ENCODE data around the gene TMIE.

The TMIE gene

DNA sequence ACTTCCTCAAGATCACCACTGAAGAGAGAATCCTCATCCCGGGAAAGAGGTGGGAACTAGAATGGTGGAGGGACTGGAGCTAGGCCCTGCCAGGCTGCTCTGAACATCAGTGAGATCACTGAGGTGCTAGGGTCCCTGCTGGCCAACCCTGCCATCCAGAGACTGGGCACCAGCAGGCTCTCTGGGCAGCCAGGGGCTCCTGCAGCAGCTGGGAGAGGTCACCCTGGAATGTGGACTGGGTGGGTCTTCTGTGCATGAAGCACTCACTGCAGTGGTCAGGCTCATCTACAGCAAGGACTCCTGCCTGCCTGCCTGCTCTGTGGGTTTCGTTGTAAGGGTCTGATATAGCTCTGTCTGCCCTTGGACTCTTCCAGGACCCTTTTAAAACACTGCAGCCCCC lies 32.6 kb upstream of the TMIE start:
- in situ Hi-C loops (cut with MboI; ENCODE audit: low sequenced_read_pairs), result no loop called here

DNA sequence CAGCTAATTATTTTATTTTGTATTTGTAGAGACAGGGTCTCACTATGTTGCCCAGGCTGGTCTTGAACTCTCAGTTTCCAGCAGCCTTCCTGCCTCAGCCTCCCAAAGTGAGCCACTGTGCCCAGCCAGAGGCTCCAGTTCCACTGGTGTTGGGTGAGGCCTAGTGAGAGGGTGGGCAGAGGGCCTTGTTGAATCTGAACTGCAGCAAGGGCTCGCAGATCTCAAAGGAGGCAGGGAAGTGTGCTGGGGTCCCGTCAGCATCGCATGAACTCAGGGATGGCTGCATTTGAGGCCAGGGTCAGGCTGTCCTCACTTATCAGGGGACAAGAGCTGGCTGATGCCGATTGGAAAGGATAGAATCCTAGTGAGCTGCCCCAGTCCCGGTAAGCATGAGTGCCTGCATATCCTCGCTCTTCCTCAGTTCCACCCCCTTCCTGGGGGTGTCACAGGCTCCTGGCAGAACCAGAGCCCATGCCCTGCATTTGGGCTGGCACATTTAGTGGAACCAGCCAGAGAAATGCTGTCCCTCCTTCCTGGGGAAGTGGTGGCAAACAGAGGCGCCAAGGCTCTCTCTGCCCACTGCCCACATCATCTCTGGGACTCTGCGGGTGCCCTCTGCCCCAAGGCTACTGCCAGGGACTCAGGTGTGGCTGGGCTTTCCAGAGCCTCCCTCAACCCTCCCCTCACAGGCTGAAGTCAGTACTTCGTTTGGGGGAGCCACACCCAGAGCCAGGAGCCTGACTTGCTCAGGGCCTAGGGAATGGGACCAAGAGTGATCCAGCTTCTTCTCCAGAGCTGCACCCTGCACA lies 31.8 kb upstream of the TMIE start:
- in situ Hi-C loops (cut with MboI; ENCODE audit: low sequenced_read_pairs), result no loop called here

DNA sequence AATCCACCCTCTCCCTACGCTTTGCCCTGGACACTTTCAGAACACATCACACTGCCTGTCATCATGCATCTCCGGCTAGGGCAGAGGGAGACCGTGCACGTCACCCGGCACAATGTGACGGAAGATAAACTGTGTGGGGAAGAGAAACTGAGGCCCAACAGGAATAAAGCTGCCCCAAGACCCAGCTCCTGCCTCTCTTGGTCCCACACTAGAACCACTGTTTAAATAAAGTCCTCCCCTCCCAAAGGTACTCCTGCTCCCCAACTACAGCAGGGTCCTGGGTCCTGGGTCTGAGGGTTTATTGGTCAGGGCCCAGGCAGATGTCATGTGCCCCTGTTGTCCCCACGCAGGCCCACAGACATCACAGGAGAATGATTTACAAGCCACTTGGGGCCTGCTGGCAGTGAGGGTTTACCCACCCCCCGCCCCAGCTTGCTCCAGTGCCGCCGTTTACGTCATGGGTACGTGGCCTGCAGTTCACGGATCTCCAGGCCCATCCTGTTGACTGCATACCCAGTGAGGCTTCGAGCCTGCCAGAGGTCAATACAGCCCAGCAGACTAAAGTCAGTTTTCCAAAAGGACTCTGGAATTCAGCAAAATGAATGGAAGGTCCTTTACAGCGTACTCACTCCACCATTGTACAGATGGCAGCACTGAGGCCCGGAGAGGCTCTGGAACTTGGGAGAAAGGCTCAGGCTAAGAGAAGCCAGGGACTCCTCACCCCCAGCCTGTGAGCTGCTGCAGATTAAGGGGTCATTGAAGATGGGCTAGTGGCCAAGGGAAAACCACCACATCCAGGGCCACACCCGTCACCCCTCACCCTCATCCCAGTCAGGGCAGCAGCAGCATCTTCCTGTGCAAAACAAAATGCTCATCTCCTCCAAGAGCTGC lies 30.9 kb upstream of the TMIE start:
- in situ Hi-C loops (cut with MboI; ENCODE audit: low sequenced_read_pairs), result no loop called here

GRCh38 chr3:46670891-46671427 lies 30.2 kb upstream of the TMIE start:
- in situ Hi-C loops (cut with MboI; ENCODE audit: low sequenced_read_pairs), result no loop called here

DNA sequence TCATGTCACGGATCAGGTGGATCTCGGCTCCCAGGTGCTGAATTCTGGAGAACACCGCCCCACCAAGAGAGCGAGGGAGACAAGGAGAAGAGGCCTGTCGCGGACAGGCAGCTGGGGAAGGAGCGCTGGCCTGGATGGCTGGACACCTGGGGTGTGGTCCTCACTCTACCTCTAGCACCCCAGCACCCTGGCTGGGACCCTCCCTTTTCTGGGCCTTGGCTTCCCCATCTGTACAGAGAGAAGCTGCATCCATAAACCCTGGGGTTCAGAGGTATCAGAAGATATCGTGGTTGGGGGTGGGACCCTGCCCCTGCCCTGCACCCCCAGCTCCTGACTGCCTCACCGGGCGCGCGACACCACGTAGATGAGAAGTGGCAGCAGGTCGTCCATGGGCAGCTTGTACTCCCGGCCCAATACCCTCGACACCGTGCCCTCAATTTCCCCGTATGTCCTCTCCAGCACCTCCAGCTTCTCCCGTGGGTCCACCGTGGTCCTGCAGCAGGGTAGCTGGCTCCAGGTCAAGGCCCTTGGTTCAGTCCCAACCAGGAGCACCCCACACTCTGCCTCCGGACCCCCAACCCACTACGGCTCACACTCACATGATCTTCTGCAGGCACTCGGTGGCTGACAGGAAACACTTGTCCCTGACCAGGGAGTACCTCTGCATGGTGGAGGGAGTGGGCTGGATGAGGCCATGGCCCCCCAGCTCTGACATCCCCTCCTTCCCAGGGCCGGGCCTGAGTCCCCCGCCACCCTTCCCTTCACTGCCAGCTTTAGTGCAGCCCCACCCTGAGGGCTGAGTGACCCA lies 29.4 kb upstream of the TMIE start:
- in situ Hi-C loops (cut with MboI; ENCODE audit: low sequenced_read_pairs), result no loop called here

GRCh38 chr3:46672349-46672695 lies 28.9 kb upstream of the TMIE start:
- in situ Hi-C loops (cut with MboI; ENCODE audit: low sequenced_read_pairs), result no loop called here

DNA sequence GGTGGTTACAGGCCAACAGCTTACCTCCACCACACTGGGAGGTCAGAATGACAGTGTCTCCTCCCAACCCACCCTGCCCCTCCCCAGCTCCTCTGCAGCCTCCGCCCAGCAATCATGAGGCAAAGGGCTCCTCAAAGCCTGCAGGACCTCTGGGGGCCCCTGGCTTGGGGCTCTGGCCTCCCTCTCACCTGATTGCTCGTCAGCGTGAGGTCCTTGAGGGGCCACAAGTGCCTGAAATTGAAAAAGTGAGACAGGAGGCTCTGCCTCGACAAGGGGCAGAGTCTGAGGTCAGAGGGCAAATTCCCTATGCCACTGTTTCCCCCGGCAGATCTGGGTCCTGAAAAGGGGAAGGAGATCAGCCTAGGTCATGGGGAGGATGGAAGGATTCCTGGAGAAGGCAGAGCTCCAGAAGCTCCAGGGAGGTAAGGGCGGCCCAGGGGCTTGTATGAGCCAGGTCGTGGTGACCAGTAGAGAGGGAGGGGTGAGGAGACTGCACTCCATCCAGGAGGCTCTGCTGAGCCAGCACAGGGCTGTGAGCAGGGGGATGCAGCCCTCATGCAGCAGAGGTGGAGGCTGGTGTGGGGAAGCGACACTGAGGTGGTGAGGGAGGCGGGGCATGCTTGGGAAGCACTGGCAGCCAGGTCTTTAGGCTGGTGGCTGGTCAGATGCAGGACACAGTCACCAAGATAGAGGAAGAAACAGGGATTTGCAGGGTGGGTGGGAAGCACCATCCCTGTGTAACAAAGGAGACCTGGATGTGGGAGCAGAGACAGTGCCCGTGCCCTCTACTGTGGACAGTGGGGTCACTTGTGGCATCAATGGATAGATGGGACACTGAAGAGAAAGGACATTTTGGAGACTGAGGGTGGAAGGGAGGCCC lies 27.8 kb upstream of the TMIE start:
- in situ Hi-C loops (cut with MboI; ENCODE audit: low sequenced_read_pairs), result no loop called here

DNA sequence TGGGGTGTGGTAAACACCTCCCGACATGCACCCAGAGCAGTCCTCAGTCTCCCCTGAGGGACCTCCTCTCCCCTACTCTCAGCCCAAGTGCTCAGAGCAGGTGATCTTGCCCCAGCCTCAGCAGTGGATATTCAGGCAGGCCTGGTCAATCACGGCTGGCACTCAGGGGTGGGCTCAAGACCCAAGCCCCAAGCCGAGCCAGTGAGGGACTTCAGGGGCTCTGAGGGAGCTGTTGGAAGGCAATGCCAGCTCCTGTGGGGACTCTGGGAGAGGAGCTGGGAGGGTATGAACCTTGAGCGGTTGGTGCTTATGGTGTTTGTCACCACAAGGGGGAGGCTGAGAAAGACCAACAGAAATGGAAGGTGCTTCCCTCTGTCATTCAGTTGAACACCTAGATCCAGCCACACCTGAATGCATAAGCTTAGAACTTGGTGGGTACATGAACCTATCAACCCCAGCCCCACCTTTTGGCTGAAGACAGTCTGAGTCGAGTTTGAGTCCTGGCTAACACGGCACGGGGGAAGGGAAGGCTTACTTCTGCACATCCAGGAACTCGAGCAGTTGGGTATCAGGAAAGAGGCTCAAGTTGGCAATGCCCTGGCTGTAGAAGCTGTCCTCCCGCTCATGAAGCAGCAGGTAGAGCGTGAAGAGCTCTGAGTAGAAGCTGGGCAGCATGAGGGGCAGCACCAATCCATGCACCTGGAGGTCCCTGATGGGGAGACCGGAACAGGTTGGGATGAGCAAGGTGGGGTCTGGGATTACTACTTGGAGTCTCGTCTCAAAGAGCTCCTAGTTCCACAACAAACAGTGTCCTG lies 27.0 kb upstream of the TMIE start:
- in situ Hi-C loops (cut with MboI; ENCODE audit: low sequenced_read_pairs), result no loop called here

- in situ Hi-C loops (cut with MboI; ENCODE audit: low sequenced_read_pairs), result no loop called here
Measured at GRCh38 chr3:46675426-46675825, 25.8 kb upstream of the TMIE start.

DNA sequence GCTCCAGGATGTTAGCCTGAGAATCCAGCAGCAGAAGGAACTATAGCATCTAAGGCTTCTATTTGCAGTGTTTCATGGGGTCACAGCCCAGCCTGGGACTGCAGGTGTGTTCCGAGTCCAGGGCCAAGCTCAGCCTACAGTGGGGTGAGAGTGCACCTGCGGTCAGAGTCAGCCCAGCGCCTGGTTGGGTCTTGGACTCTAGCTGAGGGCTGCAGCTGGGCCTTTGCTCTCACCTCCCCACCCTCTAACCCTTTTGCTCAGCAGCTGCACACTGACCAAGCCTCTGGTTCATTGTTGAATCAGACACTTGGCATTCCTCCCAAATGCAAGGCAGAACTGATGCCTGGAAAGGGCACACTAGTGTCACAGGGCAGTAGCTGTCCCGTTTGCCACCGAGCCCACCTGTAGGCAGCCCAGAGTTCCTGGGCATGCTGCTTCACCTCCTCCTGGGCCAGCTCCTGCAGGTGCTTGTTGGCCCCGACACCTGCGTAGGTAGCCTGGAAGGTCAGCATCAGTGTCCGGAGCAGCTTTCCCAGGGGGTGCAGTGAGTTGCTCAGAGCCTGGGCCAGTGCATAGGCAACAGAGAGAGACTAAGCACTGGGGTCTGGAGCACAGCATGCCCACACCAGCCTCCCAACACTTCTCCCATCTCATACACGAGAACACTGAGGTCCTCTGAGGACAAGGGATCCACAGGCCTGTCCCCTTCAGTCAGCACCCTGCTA lies 25.2 kb upstream of the TMIE start:
- in situ Hi-C loops (cut with MboI; ENCODE audit: low sequenced_read_pairs), result no loop called here

DNA sequence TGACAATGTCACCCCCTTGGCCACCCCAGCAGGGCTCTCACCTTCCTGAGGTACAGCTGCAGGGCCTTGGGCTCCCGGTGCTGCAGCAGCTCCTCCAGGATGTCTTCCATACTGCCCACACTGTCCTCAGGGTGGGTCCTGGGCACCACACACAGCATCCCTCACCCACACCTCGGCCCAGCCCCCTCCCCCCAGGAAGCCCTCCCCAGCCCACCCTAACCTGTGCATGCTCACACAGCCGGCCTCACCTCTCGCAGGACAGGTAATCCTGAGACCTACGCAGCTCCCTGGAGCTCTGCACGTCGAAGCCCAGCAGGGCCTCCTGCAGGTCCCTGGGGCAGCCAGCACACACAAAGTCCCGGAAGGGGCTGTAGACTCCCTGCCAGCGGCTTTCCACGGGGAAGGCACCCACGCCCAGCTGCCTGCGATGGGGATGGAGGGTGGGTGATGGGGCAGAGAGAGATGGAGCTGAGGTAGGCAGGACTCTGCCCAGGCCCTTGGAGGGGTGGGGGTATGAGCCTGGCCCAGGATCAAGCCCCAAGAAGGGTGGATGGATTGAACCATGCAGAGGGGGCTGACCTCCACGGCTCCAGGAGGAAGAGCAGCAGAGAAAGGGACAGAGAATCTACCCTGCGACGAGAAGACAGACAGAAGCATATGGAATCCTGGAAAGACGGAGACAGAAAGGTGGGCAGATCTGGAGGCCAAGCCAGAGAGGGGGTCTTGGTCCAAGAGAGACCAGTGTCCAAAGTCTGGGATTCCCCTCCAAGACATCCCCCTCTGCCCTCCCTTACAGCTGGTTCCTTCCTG lies 24.4 kb upstream of the TMIE start:
- in situ Hi-C loops (cut with MboI; ENCODE audit: low sequenced_read_pairs), result no loop called here

DNA sequence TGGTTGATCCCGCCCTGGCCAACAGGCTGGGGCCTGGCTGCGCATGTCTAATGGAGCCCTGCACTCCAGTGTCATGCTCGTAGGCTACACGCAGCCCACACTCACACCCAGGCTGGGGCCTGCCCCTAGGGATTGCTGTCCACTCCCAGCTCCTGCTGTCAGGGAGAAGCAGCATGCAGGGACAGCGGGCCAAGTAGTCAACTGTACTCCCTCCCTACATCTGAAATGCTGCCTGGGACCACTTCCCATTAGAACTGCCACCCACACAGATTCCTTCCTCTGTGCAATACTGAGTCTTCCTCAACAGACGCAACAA lies 23.8 kb upstream of the TMIE start:
- in situ Hi-C loops (cut with MboI; ENCODE audit: low sequenced_read_pairs), result no loop called here

DNA sequence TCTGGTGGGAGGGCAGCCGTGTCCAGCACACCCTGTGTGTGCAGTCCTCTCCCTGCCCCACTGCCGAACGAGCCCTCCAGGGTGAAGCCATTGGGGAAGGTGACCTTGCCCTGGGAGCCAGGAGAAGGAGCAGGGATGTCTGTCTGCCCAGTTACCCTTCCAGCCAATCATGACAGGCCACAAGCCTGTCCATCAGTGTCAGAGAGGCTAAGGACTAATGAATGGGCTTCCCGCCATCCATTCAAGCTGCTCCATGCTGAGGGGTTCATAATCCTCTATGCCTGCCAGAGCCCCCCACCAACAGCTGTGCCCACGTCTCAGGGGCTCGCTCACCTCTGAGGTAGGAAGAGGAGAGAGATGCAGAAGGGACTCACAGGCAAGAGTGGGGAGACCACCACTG lies 22.9 kb upstream of the TMIE start:
- in situ Hi-C loops (cut with MboI; ENCODE audit: low sequenced_read_pairs), result no loop called here

- in situ Hi-C loops (cut with MboI; ENCODE audit: low sequenced_read_pairs), result no loop called here
Measured at GRCh38 chr3:46679681-46680080, 21.5 kb upstream of the TMIE start.

DNA sequence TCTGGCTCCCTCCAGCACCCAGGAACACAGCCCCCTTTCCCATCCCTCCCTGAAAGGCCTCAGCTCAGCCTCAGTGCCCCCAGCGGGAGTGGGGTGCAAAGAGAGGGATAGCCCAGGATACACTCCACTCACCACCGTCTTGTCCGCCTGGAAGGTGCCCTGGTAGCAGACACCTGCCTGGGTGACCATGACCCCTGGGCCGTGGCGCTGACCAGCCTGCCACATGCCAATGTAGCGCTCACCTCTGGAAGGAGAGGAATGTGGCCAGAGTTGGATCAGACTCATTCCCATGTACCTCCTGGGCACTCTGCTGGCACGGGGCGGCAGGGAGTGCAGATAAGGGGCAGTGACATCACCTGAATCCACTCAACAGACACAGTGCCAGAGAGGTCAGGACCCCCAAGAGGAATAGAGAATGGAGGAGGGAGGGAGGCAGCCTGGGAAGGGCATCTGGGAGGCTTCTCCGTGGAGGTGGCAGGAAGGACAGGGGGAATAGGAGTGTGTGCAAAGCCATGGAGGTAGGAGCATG lies 20.8 kb upstream of the TMIE start:
- in situ Hi-C loops (cut with MboI; ENCODE audit: low sequenced_read_pairs), result no loop called here

DNA sequence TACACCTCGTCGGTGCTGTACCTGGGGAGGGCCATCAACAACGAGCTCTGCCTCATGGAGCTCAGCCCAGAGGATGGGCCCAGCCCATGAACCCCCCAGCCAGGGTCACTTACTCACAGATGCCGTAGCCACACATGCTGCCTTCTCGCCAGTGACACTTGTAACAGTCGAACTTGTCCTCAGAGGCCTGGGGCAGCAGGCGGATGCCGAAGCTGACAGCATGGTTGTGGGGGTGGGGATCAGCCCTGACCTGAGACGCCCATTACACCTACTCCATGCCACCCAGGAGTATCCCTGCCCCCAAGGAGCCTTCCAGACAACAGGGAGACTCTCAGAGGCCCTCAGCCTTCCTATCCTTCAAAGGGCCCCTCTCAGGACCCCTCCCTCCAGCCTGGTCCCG lies 19.8 kb upstream of the TMIE start:
- in situ Hi-C loops (cut with MboI; ENCODE audit: low sequenced_read_pairs), result no loop called here

GRCh38 chr3:46681856-46682540 lies 19.2 kb upstream of the TMIE start:
- in situ Hi-C loops (cut with MboI; ENCODE audit: low sequenced_read_pairs), result no loop called here

Data from HL-60/S4 treated with phorbol 12-myristate 13-acetate at 8.2 ng/mL for 4 days and 3 days (cell line).